Measurements from ENCODE around the gene ARMC5.
"Not testable (repeated sequence)": the region's sequence is repeated elsewhere in the genome, so short reads cannot be mapped to it uniquely, and the experiment has no call there.

Gene ARMC5
- 23.6 to 31.4 reads per million in 2 experiments for total RNA-seq

- DNase-seq (ENCODE audit: low read depth) = peak; percentile 96
Measured at GRCh38 chr16:31458844-31459686, at the start of gene ARMC5. ARMC5 (plus strand) TSS chr16:31459501; CDS start chr16:31459525, 24 bp downstream.

GRCh38 chr16:31410082-31410481, 49.2 kb upstream of the ARMC5 start:
- DNase-seq (ENCODE audit: low read depth) = no peak

- DNase-seq (ENCODE audit: low read depth) = no peak
Measured at GRCh38 chr16:31411024-31411844, 48.1 kb upstream of the ARMC5 start.

- no peak for DNase-seq (ENCODE audit: low read depth)
Measured at GRCh38 chr16:31412750-31413149, 46.6 kb upstream of the ARMC5 start.

- no peak for DNase-seq (ENCODE audit: low read depth)
Measured at GRCh38 chr16:31413381-31413780, 45.9 kb upstream of the ARMC5 start.

- no peak for DNase-seq (ENCODE audit: low read depth)
Measured at GRCh38 chr16:31413943-31414342, 45.4 kb upstream of the ARMC5 start.

- DNase-seq (ENCODE audit: low read depth) = no peak
Measured at GRCh38 chr16:31414706-31415105, 44.6 kb upstream of the ARMC5 start.

GRCh38 chr16:31416371-31416770, 42.9 kb upstream of the ARMC5 start:
- DNase-seq (ENCODE audit: low read depth) = no peak

GRCh38 chr16:31417036-31417435, 42.3 kb upstream of the ARMC5 start:
- not testable (repeated sequence) for DNase-seq (ENCODE audit: low read depth)

- DNase-seq (ENCODE audit: low read depth) = no peak
Measured at GRCh38 chr16:31417916-31418315, 41.4 kb upstream of the ARMC5 start.

- no peak for DNase-seq (ENCODE audit: low read depth)
Measured at GRCh38 chr16:31420037-31420436, 39.3 kb upstream of the ARMC5 start.

GRCh38 chr16:31421587-31421986, 37.7 kb upstream of the ARMC5 start:
- DNase-seq (ENCODE audit: low read depth) = no peak

- DNase-seq (ENCODE audit: low read depth) = no peak
Measured at GRCh38 chr16:31423241-31423640, 36.1 kb upstream of the ARMC5 start.

- no peak for DNase-seq (ENCODE audit: low read depth)
Measured at GRCh38 chr16:31423801-31424200, 35.5 kb upstream of the ARMC5 start.

GRCh38 chr16:31427441-31428278, 31.6 kb upstream of the ARMC5 start:
- DNase-seq (ENCODE audit: low read depth) = peak; percentile 30

- DNase-seq (ENCODE audit: low read depth) = no peak
Measured at GRCh38 chr16:31428279-31428597, 31.1 kb upstream of the ARMC5 start, which contains the start of gene COX6A2. COX6A2 (minus strand) TSS chr16:31428360; CDS start chr16:31428325, 35 bp downstream.

- no peak for DNase-seq (ENCODE audit: low read depth)
Measured at GRCh38 chr16:31428638-31429247, 30.6 kb upstream of the ARMC5 start.

GRCh38 chr16:31429314-31429713, 30.0 kb upstream of the ARMC5 start:
- no peak for DNase-seq (ENCODE audit: low read depth)

- DNase-seq (ENCODE audit: low read depth) = no peak
Measured at GRCh38 chr16:31429796-31430195, 29.5 kb upstream of the ARMC5 start.

GRCh38 chr16:31430380-31431052, 28.8 kb upstream of the ARMC5 start:
- DNase-seq (ENCODE audit: low read depth) = no peak
